ENCODE data around the gene COL20A1. TPM values are rescaled to one million over a fixed set of nuclear protein-coding genes. Genes with fewer than 3 reads are reported as not detected.

Gene COL20A1
- total and polyA plus RNA-seq, 2 donors (not counting 1 experiment from before 2014, with no cell fraction given): not detected

- H3K4me1 ChIP-seq (ENCODE audit: control insufficient read depth, extremely low read depth, insufficient read depth, low read length): peaks cover 6% of the 10 kb centered on the region
- H3K27me3 ChIP-seq (ENCODE audit: control insufficient read depth, insufficient read depth, low read length): no peaks in the 10 kb centered on the region
- peaks cover 54% of the 10 kb centered on the region for H3K79me2 ChIP-seq (ENCODE audit: control insufficient read depth, insufficient read depth, low read length)
- H3K9me3 ChIP-seq (ENCODE audit: control insufficient read depth, insufficient read depth, low read depth, low read length): no peaks in the 10 kb centered on the region
- peaks cover 26% of the 10 kb centered on the region for H3K36me3 ChIP-seq (ENCODE audit: control insufficient read depth, insufficient read depth, low read length)
- H4K20me1 ChIP-seq (ENCODE audit: control insufficient read depth, extremely low read depth, insufficient read depth, low read length): no peaks in the 10 kb centered on the region
- TF ChIP-seq EZH2 (IDR thresholded peaks at IDR 0.05; ENCODE audit: low read length, missing control alignments) (no peak), CTCF (conservative IDR thresholded peaks at IDR 0.05 in 1 of 2, IDR thresholded peaks at IDR 0.05 in 1 of 2; ENCODE audit: low read depth in 1 of 2, low read length in 2 of 2) (no peak)
- peak overlapping the region; percentile 91 for H3K9ac ChIP-seq (ENCODE audit: insufficient read depth, low read length)
- DNase-seq (ENCODE audit: low read depth in 2 of 2): peak; percentile 47 to 91
- H2AFZ ChIP-seq (ENCODE audit: low read length): no peak overlapping the region
- peak overlapping the region; percentile 91 for H3K4me2 ChIP-seq (ENCODE audit: extremely low read depth, insufficient read depth, low read length)
- peak overlapping the region; percentile 86 to 97 (median 92) for H3K4me3 ChIP-seq (replicated peaks in 1 of 4; ENCODE audit: control extremely low read depth in 1 of 4, insufficient read depth in 1 of 4, low read depth in 3 of 4, low read length in 4 of 4)
- H3K27ac ChIP-seq (ENCODE audit: insufficient read depth, low read length): peak overlapping the region; percentile 82
Measured at GRCh38 chr20:63273635-63274380, 19.2 kb upstream of the COL20A1 start.

GRCh38 chr20:63274381-63275228 is 18.4 kb upstream of the COL20A1 start:
- H3K4me3 ChIP-seq (replicated peaks in 1 of 4; ENCODE audit: control extremely low read depth in 1 of 4, insufficient read depth in 1 of 4, low read depth in 3 of 4, low read length in 4 of 4): peak overlapping the region in 2 of 4 experiments; percentile 17 to 97
- H4K20me1 ChIP-seq (ENCODE audit: control insufficient read depth, extremely low read depth, insufficient read depth, low read length): no peaks in the 10 kb centered on the region
- peak overlapping the region; percentile 75 for H3K4me2 ChIP-seq (ENCODE audit: extremely low read depth, insufficient read depth, low read length)
- peak in 1 of 2 donors; percentile 25 for DNase-seq (ENCODE audit: low read depth in 2 of 2)
- peak overlapping the region; percentile 44 for H3K27ac ChIP-seq (ENCODE audit: insufficient read depth, low read length)
- no peaks in the 10 kb centered on the region for H3K9me3 ChIP-seq (ENCODE audit: control insufficient read depth, insufficient read depth, low read depth, low read length)
- H3K27me3 ChIP-seq (ENCODE audit: control insufficient read depth, insufficient read depth, low read length): no peaks in the 10 kb centered on the region
- H2AFZ ChIP-seq (ENCODE audit: low read length): no peak overlapping the region
- H3K4me1 ChIP-seq (ENCODE audit: control insufficient read depth, extremely low read depth, insufficient read depth, low read length): peaks cover 6% of the 10 kb centered on the region
- H3K9ac ChIP-seq (ENCODE audit: insufficient read depth, low read length): no peak overlapping the region
- H3K79me2 ChIP-seq (ENCODE audit: control insufficient read depth, insufficient read depth, low read length): peaks cover 54% of the 10 kb centered on the region
- TF ChIP-seq CTCF (conservative IDR thresholded peaks at IDR 0.05 in 1 of 2, IDR thresholded peaks at IDR 0.05 in 1 of 2; ENCODE audit: low read depth in 1 of 2, low read length in 2 of 2): no peak
- no peak for TF ChIP-seq EZH2 (IDR thresholded peaks at IDR 0.05; ENCODE audit: low read length, missing control alignments)
- H3K36me3 ChIP-seq (ENCODE audit: control insufficient read depth, insufficient read depth, low read length): peaks cover 26% of the 10 kb centered on the region

- Histone ChIP-seq H3K36me3 (ENCODE audit: control insufficient read depth, insufficient read depth, low read length) (peaks cover 27% of the 10 kb centered on the region), H3K27me3 (ENCODE audit: control insufficient read depth, insufficient read depth, low read length) (no peaks in the 10 kb centered on the region), H3K27ac (ENCODE audit: insufficient read depth, low read length) (no peak overlapping the region), H3K9me3 (ENCODE audit: control insufficient read depth, insufficient read depth, low read depth, low read length) (no peaks in the 10 kb centered on the region), H2AFZ (ENCODE audit: low read length) (no peak overlapping the region), H3K9ac (ENCODE audit: insufficient read depth, low read length) (no peak overlapping the region), H3K4me2 (ENCODE audit: extremely low read depth, insufficient read depth, low read length) (no peak overlapping the region), H4K20me1 (ENCODE audit: control insufficient read depth, extremely low read depth, insufficient read depth, low read length) (no peaks in the 10 kb centered on the region), H3K79me2 (ENCODE audit: control insufficient read depth, insufficient read depth, low read length) (peaks cover 54% of the 10 kb centered on the region), H3K4me3 (replicated peaks in 1 of 4; ENCODE audit: control extremely low read depth in 1 of 4, insufficient read depth in 1 of 4, low read depth in 3 of 4, low read length in 4 of 4) (no peak overlapping the region), H3K4me1 (ENCODE audit: control insufficient read depth, extremely low read depth, insufficient read depth, low read length) (peaks cover 6% of the 10 kb centered on the region)
- TF ChIP-seq EZH2 (IDR thresholded peaks at IDR 0.05; ENCODE audit: low read length, missing control alignments) (no peak), CTCF (conservative IDR thresholded peaks at IDR 0.05 in 1 of 2, IDR thresholded peaks at IDR 0.05 in 1 of 2; ENCODE audit: low read depth in 1 of 2, low read length in 2 of 2) (no peak)
- DNase-seq (ENCODE audit: low read depth in 2 of 2): no peak
Measured at GRCh38 chr20:63275825-63276224, 17.2 kb upstream of the COL20A1 start.

Measured in fibroblast of lung (primary cell).